GM18517 (cell line): ENCODE measurements around the gene PARP16.

Experiments used
- ATAC-seq: cut with Tn5 transposase; IDR thresholded peaks from one replicate; pipeline ENCODE4 v1.9.1; 2021; ENCODE audit warnings: mild to moderate bottlenecking, moderate library complexity; ENCODE audit not compliant: unreplicated experiment

PARP16 gene, protein sequence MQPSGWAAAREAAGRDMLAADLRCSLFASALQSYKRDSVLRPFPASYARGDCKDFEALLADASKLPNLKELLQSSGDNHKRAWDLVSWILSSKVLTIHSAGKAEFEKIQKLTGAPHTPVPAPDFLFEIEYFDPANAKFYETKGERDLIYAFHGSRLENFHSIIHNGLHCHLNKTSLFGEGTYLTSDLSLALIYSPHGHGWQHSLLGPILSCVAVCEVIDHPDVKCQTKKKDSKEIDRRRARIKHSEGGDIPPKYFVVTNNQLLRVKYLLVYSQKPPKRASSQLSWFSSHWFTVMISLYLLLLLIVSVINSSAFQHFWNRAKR

GRCh38 chr15:65286704-65287519 lies at the start of gene PARP16:
PARP16 (minus strand) TSS chr15:65286883; CDS start chr15:65286426, 457 bp downstream.
- ATAC-seq, result peak; percentile 82

GRCh38 chr15:65335278-65336055 lies 48.8 kb upstream of the PARP16 start:
- no peak for ATAC-seq

- ATAC-seq, result no peak
These were observed 48.0 kb upstream of the PARP16 start for GRCh38 chr15:65334586-65335231.

- no peak for ATAC-seq
These were observed 47.2 kb upstream of the PARP16 start for GRCh38 chr15:65333856-65334255.

DNA sequence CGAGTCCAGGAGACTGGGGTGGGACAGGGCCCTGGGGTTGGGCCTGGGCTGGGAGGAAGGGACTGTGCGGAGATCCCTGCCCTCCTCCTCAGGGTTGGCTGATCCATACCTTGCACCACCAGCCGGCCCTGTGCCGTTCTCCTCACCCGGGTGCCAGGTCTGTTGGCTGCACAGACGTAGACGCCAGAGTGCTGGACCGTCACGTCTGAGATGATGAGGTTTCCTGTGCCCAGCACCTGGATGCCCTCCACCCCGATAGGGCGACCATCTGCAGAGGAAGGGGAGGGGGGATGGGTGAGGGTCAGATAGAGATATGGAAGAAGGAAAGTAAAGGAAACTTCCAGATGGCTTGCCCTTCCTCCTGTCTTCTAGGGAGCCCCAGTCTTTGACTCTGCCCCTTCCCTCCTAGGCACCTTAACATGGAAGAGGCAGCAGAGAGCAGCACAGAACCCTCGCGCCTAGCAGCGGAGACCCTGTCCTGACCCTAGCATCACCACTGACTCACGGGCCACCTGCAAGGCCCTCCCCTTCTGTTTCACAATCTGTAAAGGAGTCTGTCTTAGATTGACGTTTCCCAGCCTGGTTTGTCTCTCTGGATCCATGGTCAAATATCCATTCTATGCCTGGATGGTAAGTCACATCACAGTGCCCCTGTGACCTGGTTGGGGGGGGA lies 46.6 kb upstream of the PARP16 start:
- ATAC-seq, result no peak

- no peak for ATAC-seq
These were observed 45.9 kb upstream of the PARP16 start for GRCh38 chr15:65332391-65333147.

DNA sequence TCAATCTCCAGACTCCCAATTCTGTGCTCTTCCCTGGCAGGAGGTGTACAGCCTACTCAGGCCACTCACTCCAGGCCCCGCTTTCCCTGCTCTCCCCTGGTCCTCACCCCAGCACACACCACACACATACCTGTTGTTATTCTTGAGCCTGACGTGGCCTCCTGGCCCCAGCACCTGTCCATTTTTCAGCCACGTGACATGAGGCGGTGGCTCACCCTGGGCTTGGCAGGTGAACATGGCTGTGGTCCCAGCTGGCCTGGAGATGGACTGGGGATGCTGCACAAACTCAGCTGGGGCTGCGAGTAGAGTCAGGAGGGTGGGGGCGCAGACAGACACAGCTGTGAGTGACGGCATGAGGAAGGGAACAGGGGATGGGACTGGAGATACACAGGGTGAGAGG lies 45.1 kb upstream of the PARP16 start:
- no peak for ATAC-seq

DNA sequence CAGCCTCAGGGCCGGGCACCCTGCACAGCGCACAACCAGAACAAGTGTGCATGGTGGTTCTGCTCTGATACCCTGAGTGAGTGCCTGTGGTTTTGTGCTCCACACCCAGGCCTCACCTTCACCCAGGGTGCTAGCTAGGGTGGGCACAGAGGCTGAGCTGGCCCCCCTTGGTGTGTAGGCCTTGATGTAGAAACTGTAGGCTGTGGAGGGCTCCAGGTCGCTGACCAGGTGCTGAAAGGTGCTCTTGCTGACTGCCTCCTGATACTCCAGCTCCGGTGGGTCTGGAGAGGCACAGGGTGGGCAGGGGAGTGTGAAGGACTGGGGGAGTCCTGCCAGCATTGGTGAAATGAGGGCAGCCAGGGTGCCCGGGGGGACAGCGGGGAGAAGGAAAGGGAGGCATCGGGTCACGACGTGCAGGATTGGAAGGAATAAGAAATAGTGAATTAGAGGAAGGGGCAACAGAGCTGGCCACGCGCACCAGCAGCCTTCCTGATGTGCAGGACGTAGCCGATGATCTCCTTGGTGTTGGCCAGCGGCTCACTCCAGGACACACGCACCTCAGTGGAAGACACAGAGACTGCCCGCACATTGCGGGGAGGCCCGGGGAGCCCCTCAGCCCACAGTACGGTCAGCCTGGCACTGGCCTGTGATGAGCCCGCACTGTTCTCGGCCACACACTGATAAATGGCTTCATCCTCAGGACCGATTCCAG lies 44.4 kb upstream of the PARP16 start:
- ATAC-seq, result no peak

DNA sequence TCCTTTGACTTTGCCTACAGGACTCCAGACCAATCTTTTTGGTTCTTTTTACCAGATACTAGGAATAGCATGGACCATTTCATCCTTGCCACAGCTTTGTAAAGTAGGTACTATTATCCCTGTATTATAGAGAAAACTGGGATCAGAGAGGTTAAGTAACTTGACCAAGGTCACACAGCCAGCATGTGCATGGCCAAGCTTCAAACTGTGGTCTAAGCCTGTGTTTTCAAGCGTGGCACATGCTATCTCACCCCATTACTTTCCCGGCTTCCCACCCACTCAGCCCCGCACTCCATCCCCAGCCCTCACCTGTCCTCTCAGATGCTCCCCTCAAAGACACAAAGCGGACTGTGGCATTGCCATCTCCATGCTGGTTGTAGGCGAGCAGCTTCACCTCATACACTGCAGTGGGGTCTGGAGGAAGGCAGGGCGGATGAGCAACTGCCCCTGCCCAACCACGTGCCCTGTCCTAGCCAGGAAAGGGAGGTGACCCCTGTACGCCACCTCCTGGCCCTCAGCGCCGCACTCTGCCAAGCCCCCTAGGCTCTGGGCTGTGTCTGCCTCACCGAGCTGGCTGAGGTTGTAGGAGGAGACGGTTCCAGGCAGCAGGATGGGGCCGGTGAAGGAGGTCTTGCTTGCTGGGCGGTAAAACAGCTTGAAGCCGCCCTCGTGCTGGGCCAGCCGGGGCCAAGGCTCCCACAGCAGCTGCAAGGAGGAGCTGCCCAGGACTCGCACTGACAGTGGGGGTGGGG lies 43.5 kb upstream of the PARP16 start:
- no peak for ATAC-seq

- no peak for ATAC-seq
These were observed 42.8 kb upstream of the PARP16 start for GRCh38 chr15:65329288-65329983.

DNA sequence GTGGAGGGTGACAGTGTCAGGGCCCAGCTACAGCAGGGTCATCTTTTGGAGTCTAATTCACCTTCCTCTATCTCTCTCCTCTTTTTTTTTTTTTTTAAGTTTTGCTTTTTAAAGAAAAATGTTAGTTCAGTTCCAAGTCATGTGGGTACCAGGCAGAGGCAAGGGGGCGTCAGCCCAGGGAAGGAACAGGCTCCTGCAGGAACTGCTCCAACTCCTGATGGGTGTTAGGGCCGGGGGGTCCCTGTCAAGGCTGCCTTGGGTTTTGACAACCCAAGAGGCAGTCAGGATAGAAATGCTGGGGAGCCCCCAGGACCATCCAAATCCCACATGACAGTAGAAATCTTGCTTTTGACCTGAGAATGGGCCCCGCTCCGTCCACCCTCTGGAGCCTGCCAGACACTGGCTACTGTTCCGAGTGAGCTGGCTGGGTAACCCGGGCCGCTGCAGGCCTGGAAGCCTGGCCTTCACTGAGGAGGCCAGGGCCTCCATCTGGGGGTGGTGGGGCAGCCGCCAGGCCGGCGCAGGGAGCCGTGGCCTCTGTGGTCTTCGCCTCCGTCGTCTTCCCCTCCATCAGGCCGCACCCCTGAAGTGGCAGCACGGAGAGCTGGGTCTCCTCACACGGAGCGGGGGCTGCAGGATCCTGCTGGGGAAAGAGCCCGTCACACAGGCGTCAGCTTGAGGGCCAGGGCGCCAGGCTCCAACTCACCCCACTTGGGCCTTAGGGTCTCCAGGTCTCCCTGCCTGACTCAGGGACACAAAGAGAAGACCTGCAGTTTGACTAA lies 42.0 kb upstream of the PARP16 start:
- no peak for ATAC-seq

- no peak for ATAC-seq
These were observed 41.1 kb upstream of the PARP16 start for GRCh38 chr15:65327651-65328393.

DNA sequence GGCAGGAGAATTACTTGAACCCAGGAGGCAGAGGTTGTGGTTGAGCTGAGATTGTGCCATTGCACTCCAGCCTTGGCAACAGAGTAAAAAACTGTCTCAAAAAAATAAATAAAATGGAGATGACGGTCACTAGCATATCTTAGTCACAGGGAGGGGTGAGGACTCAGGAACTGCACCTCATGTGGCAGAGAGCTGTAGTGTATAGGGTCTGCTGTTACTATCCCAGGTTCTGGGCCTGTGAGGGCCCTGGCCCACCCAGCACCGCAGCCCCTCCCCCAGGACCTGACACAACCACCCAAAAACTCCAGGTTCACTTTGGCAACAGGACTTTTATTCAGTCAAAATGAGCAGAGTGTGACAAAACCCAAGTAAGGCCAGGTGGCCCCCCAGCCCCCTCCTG lies 40.1 kb upstream of the PARP16 start:
- no peak for ATAC-seq

- no peak for ATAC-seq
These were observed 39.4 kb upstream of the PARP16 start for GRCh38 chr15:65326117-65326526.

GRCh38 chr15:65323071-65323511 lies 36.4 kb upstream of the PARP16 start:
- ATAC-seq, result no peak

- no peak for ATAC-seq
These were observed 32.2 kb upstream of the PARP16 start for GRCh38 chr15:65318870-65319356.
